HCT116 (cell line): ENCODE results near the gene NTRK3. TPM values are rescaled to one million over a fixed set of nuclear protein-coding genes. Genes with fewer than 3 reads are reported as not detected.

ENCODE experiments used
- ATAC-seq: fragments of 200-7000 bp; cut with Tn5 transposase; 2 replicates; pipeline ENCODE4 v1.9.1; 2020; ENCODE audit warnings: mild to moderate bottlenecking, moderate library complexity
- BruUV-seq: library from RNA; stranded (reverse); fragments of 400-500 nt; replicated peaks from 2 replicates; lab custom pipeline; 2021; lab: Mats Ljungman, UMichigan
- CTCF ChIA-PET: fragments of 300-600 bp; sonication (Branson Sonifier 250); formaldehyde crosslinking; loops from one replicate; lab custom pipeline; 2021; ENCODE audit warnings: antibody characterized with exemption; lab: Charles Lee
- POLR2A ChIA-PET: fragments of 300-600, 350-600 bp; sonication (Branson Sonifier 250); formaldehyde crosslinking; loops from one replicate; lab custom pipeline; 2021; ENCODE audit warnings: antibody characterized with exemption; lab: Charles Lee
- RAD21 ChIA-PET, 2 experiments: fragments of 300-600 bp; sonication (Branson Sonifier 250); formaldehyde crosslinking; loops; one replicate each; lab custom pipeline; 2023; ENCODE audit warnings: low total read pairs in 2 of 2; ENCODE audit not compliant: uncharacterized antibody in 2 of 2, unreplicated experiment in 2 of 2, low non-redundant PET in 1 of 2; lab: Charles Lee
- DNase-seq: peaks from one replicate; pipeline ENCODE4 v3.0.0-alpha.2; 2010; ENCODE audit warnings: low read depth, low spot score
- H2AFZ ChIP-seq: fragments of 200-600 bp; shearing (Covaris generic), sonication (generic); 2 replicates; pipeline ENCODE4 v1.6.1; 2017; ENCODE audit warnings: low read depth, mixed run types, mixed read lengths, antibody characterized with exemption, low read length; ENCODE audit not compliant: poor library complexity, severe bottlenecking
- H3K27ac ChIP-seq: 2 replicates; pipeline ENCODE4 v1.5.1; 2012; ENCODE audit warnings: low read depth, low read length
- H3K27me3 ChIP-seq: fragments of 200-600 bp; sonication (generic); 2 replicates; pipeline ENCODE4 v1.6.1; 2016; ENCODE audit warnings: mixed run types, low read length, mixed read lengths; ENCODE audit not compliant: insufficient read depth
- H3K36me3 ChIP-seq, 2 experiments: fragments of 200-500 bp in 1 of 2; fragments of 200-600 bp in 1 of 2; sonication (Bioruptor generic) in 1 of 2; sonication (generic) in 1 of 2; 2 replicates each; pipeline versions ENCODE4 v1.5.1 to v1.6.1; 2014 to 2016; ENCODE audit warnings: low read length in 2 of 2, inconsistent platforms in 1 of 2, mixed read lengths in 1 of 2, mixed run types in 1 of 2; ENCODE audit not compliant: insufficient read depth in 2 of 2, control insufficient read depth in 1 of 2
- H3K4me1 ChIP-seq, 2 experiments: fragments of 200-600 bp in 1 of 2; sonication (generic) in 1 of 2; 2 replicates each; pipeline versions ENCODE4 v1.5.1 to v1.6.1; 2012 to 2017; ENCODE audit warnings: low read length in 2 of 2, inconsistent platforms in 1 of 2, mild to moderate bottlenecking in 1 of 2, mixed read lengths in 1 of 2, mixed run types in 1 of 2, moderate library complexity in 1 of 2; ENCODE audit not compliant: insufficient read depth in 2 of 2, control insufficient read depth in 1 of 2
- H3K4me2 ChIP-seq: fragments of 200-600 bp; sonication (generic); 2 replicates; pipeline ENCODE4 v1.6.1; 2017; ENCODE audit warnings: mixed run types, low read length, mixed read lengths
- H3K4me3 ChIP-seq, 2 experiments: fragments of 200-600 bp in 1 of 2; sonication (generic) in 1 of 2; replicated peaks in 1 of 2; 2 replicates each; pipeline ENCODE4 v1.5.1; 2011 to 2016; ENCODE audit warnings: low read length in 2 of 2, control low read depth in 1 of 2, low read depth in 1 of 2, mild to moderate bottlenecking in 1 of 2, mixed read lengths in 1 of 2, mixed run types in 1 of 2
- H3K79me2 ChIP-seq: fragments of 200-600 bp; sonication (generic); 2 replicates; pipeline ENCODE4 v1.6.1; 2017; ENCODE audit warnings: mild to moderate bottlenecking, mixed run types, low read length, moderate library complexity, mixed read lengths; ENCODE audit not compliant: insufficient read depth
- H3K9ac ChIP-seq: fragments of 200-600 bp; sonication (generic); 2 replicates; pipeline ENCODE4 v1.6.1; 2016; ENCODE audit warnings: low read length, mixed read lengths
- H3K9me2 ChIP-seq: fragments of 200-600 bp; sonication (generic), shearing (Covaris generic); 2 replicates; pipeline ENCODE4 v1.6.1; 2017; ENCODE audit warnings: mixed run types, mild to moderate bottlenecking, moderate library complexity; ENCODE audit not compliant: insufficient read depth
- H3K9me3 ChIP-seq, 2 experiments: fragments of 200-500 bp in 1 of 2; fragments of 200-600 bp in 1 of 2; sonication (Bioruptor generic) in 1 of 2; sonication (generic) in 1 of 2; 2 replicates each; pipeline ENCODE4 v1.6.1; 2014 to 2017; ENCODE audit warnings: low read length in 2 of 2, mixed read lengths in 2 of 2, inconsistent platforms in 1 of 2, low read depth in 1 of 2, mild to moderate bottlenecking in 1 of 2, mixed run types in 1 of 2, moderate library complexity in 1 of 2; ENCODE audit not compliant: control insufficient read depth in 1 of 2, insufficient read depth in 1 of 2
- H4K20me1 ChIP-seq: fragments of 200-600 bp; sonication (generic), shearing (Covaris generic); 2 replicates; pipeline ENCODE4 v1.6.1; 2017; ENCODE audit warnings: mixed run types, mild to moderate bottlenecking, moderate library complexity; ENCODE audit not compliant: insufficient read depth
- POLR2A ChIP-seq: IDR thresholded peaks from 2 replicates; pipeline ENCODE4 v1.7.0; 2011; ENCODE audit warnings: borderline replicate concordance; ENCODE audit not compliant: insufficient read depth, insufficient read length; ENCODE audit errors: extremely low read depth
- RAD21 ChIP-seq: IDR thresholded peaks from 2 replicates; pipeline ENCODE4 v1.6.1; 2012; ENCODE audit warnings: low read depth, mild to moderate bottlenecking
- intact Hi-C: fragments of 100-400 bp; cut with micrococcal nuclease; formaldehyde crosslinking; loops from 2 replicates; pipeline ENCODE4 v1.10.0; 2022
- total RNA-seq: library from RNA; stranded (reverse); gene quantifications from one replicate; pipeline ENCODE4 v1.2.1, GENCODE V29; 2021; ENCODE audit not compliant: unreplicated experiment
- TF ChIP-seq, protein P1 (sequence below), 3 experiments: fragments of 200-600 bp in 1 of 3; sonication (generic) in 1 of 3; IDR thresholded peaks in 2 of 3; conservative IDR thresholded peaks in 1 of 3; 2 replicates each; pipeline ENCODE4 v1.5.1; 2012 to 2017; ENCODE audit warnings: low read depth in 2 of 3, low read length in 2 of 3, antibody characterized with exemption in 1 of 3, borderline replicate concordance in 1 of 3, control low read depth in 1 of 3, mild to moderate bottlenecking in 1 of 3, mixed read lengths in 1 of 3, mixed run types in 1 of 3, moderate library complexity in 1 of 3; ENCODE audit not compliant: insufficient read depth in 1 of 3

NTRK3 gene
- total RNA-seq, 1 experiment from 2014 or later, result not detected

DNA sequence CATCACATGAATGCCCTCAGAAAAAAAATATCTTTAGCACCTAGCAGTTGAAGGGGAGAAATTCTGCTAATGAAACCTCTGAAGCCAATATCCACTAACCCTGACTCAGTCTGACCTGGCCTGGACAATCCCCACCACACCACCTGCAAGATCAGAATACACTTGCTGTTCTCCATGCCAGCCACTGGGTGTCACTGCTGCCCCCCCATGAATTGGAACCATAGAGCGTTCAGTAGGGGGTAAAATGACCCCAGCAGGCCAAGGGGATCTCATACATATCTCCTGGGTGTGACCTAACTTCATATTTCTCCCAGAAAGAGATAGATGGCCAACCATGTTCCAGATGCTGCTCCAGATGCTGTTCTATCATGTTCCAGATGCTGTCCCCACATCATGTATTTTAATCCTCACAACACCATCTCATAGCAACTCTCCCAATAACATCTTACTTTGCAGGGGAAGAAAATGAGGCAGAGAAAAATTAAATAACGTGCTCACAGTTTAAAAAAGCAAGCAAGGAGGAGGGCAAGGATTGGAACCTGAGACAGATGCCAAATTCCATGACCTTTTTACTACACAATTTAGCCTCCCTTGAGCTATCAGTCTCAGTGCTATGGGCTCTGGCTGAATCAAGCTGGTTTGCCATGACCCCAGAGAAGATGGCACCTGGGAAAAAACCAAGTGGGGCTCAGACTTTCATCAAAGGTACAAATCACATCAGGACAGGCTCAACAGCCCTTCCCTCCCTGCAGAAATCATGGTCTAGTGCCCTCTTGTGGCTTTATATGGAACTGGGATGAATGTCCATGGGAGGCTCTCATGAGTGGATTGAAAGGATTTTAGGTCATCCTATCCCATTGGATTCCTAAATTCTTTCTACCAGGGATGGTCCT, 12.4 kb downstream of the NTRK3 start:
- BruUV-seq, result no TSS peak
- ATAC-seq, result peak; percentile 67

More for the DNA sequence above, 12.4 kb downstream of the NTRK3 start:
- no peaks in the 10 kb centered on the region for H3K36me3 ChIP-seq
- H4K20me1 ChIP-seq, result no peaks in the 10 kb centered on the region
- ChIA-PET POLR2A (no interaction called here), RAD21 (no interaction called here), CTCF (interaction anchor here (0.9 to 1.1 kb wide), 2 partner anchors 10 to 204 kb away, joined by 3 read pairs; no protein-coding TSS in a partner anchor)
- no peak overlapping the region for H3K4me2 ChIP-seq
- H3K9me2 ChIP-seq, result no peaks in the 10 kb centered on the region
- intact Hi-C loops, result loop anchor here (10.0 kb wide), 1 partner anchor 591 kb away; no protein-coding TSS in a partner anchor
- TF ChIP-seq RAD21, result peak; percentile 38; the same call in 1 of the 2 replicates
- TF ChIP-seq POLR2A, result no peak
- TF ChIP-seq, protein P1, sequence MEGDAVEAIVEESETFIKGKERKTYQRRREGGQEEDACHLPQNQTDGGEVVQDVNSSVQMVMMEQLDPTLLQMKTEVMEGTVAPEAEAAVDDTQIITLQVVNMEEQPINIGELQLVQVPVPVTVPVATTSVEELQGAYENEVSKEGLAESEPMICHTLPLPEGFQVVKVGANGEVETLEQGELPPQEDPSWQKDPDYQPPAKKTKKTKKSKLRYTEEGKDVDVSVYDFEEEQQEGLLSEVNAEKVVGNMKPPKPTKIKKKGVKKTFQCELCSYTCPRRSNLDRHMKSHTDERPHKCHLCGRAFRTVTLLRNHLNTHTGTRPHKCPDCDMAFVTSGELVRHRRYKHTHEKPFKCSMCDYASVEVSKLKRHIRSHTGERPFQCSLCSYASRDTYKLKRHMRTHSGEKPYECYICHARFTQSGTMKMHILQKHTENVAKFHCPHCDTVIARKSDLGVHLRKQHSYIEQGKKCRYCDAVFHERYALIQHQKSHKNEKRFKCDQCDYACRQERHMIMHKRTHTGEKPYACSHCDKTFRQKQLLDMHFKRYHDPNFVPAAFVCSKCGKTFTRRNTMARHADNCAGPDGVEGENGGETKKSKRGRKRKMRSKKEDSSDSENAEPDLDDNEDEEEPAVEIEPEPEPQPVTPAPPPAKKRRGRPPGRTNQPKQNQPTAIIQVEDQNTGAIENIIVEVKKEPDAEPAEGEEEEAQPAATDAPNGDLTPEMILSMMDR (IDR thresholded peaks at IDR 0.05 in 2 of 3, conservative IDR thresholded peaks at IDR 0.05 in 1 of 3; ENCODE audit: borderline replicate concordance in 1 of 3, insufficient read depth in 1 of 3, low read depth in 2 of 3, low read length in 2 of 3), result peak; percentile 46 to 86 (median 74); a peak in 5 of 6 replicates
- no peaks in the 10 kb centered on the region for H3K27me3 ChIP-seq
- no peak overlapping the region for H3K4me3 ChIP-seq
- peaks cover 0 to 5% of the 10 kb centered on the region in 2 experiments; a peak in 2 of 4 replicates for H3K4me1 ChIP-seq
- DNase-seq, result peak; percentile 27
- H2AFZ ChIP-seq, result no peak overlapping the region
- H3K9me3 ChIP-seq, result no peaks in the 10 kb centered on the region
- H3K79me2 ChIP-seq, result no peaks in the 10 kb centered on the region
- H3K27ac ChIP-seq, result no peak overlapping the region
- H3K9ac ChIP-seq, result no peak overlapping the region
